HEK293 (cell line): ENCODE results near the gene SGF29.

Source experiments
- CTCF ChIA-PET: fragments of 350-600 bp; formaldehyde crosslinking; extraction: SDS; loops from one replicate; lab custom pipeline; 2021; ENCODE audit warnings: antibody characterized with exemption; lab: Yijun Ruan, JAX
- POLR2A ChIA-PET: fragments of 300-600 bp; formaldehyde crosslinking; extraction: SDS; loops from one replicate; lab custom pipeline; 2020; ENCODE audit warnings: antibody characterized with exemption, inconsistent platforms; lab: Yijun Ruan, JAX
- H3K27ac ChIP-seq: fragments of 200-500 bp; sonication (Bioruptor generic); 2 replicates; pipeline ENCODE4 v1.5.1; 2014; ENCODE audit warnings: low read depth, low read length, control low read depth, inconsistent platforms; ENCODE audit errors: extremely low read depth
- H3K36me3 ChIP-seq, 2 experiments: fragments of 200-500 bp in 1 of 2; sonication (Bioruptor generic) in 1 of 2; 1 replicate in 1 of 2; 2 replicates in 1 of 2; pipeline ENCODE4 v1.5.1; 2014 to 2017; ENCODE audit warnings: inconsistent platforms in 2 of 2, low read length in 2 of 2; ENCODE audit not compliant: control insufficient read depth in 2 of 2, insufficient read depth in 1 of 2
- H3K4me1 ChIP-seq: fragments of 200-500 bp; sonication (Bioruptor generic); 2 replicates; pipeline ENCODE4 v1.5.1; 2014; ENCODE audit warnings: mild to moderate bottlenecking, low read length, inconsistent platforms; ENCODE audit not compliant: control insufficient read depth, insufficient read depth
- H3K4me3 ChIP-seq: 2 replicates; pipeline ENCODE4 v1.5.1; 2011; ENCODE audit warnings: low read depth, mild to moderate bottlenecking, control low read depth, low read length, moderate library complexity
- H3K9me3 ChIP-seq: fragments of 200-500 bp; sonication (Bioruptor generic); 2 replicates; pipeline ENCODE4 v1.5.1; 2014; ENCODE audit warnings: low read depth, low read length, inconsistent platforms; ENCODE audit not compliant: control insufficient read depth, insufficient read depth
- GLIS2 ChIP-seq: fragments of 450-650 bp; formaldehyde crosslinking; IDR thresholded peaks from 2 replicates; pipeline ENCODE4 v1.5.1; 2016; ENCODE audit warnings: missing biosample characterization, missing genetic modification characterization
- WT1 ChIP-seq: fragments of 450-650 bp; formaldehyde crosslinking; IDR thresholded peaks from 2 replicates; pipeline ENCODE4 v1.5.1; 2016; ENCODE audit warnings: missing biosample characterization, missing genetic modification characterization
- ZBTB20 ChIP-seq: fragments of 450-650 bp; formaldehyde crosslinking; IDR thresholded peaks from 2 replicates; pipeline ENCODE4 v1.5.1; 2016; ENCODE audit warnings: missing biosample characterization, missing genetic modification characterization
- ZNF202 ChIP-seq: fragments of 450-650 bp; formaldehyde crosslinking; IDR thresholded peaks from 2 replicates; pipeline ENCODE4 v1.5.1; 2016; ENCODE audit warnings: missing biosample characterization, missing genetic modification characterization, borderline replicate concordance
- ZNF23 ChIP-seq: fragments of 450-650 bp; formaldehyde crosslinking; IDR thresholded peaks from 2 replicates; pipeline ENCODE4 v1.5.1; 2016; ENCODE audit warnings: missing biosample characterization, missing genetic modification characterization, borderline replicate concordance
- ZNF335 ChIP-seq: fragments of 450-650 bp; formaldehyde crosslinking; conservative IDR thresholded peaks from 2 replicates; pipeline ENCODE4 v1.5.1; 2016; ENCODE audit warnings: missing biosample characterization, missing genetic modification characterization
- ZNF404 ChIP-seq: fragments of 450-650 bp; formaldehyde crosslinking; IDR thresholded peaks from 2 replicates; pipeline ENCODE4 v1.5.1; 2017; ENCODE audit warnings: missing biosample characterization, missing genetic modification characterization
- ZNF416 ChIP-seq: fragments of 450-650 bp; formaldehyde crosslinking; IDR thresholded peaks from 2 replicates; pipeline ENCODE4 v1.5.1; 2016; ENCODE audit warnings: missing biosample characterization, missing genetic modification characterization
- ZNF423 ChIP-seq: fragments of 450-650 bp; formaldehyde crosslinking; IDR thresholded peaks from 2 replicates; pipeline ENCODE4 v1.5.1; 2016; ENCODE audit warnings: missing biosample characterization, missing genetic modification characterization
- ZNF514 ChIP-seq: fragments of 450-650 bp; formaldehyde crosslinking; IDR thresholded peaks from 2 replicates; pipeline ENCODE4 v1.5.1; 2016; ENCODE audit warnings: missing biosample characterization, missing genetic modification characterization
- ZNF529 ChIP-seq: fragments of 450-650 bp; formaldehyde crosslinking; IDR thresholded peaks from 2 replicates; pipeline ENCODE4 v1.5.1; 2017; ENCODE audit warnings: missing genetic modification characterization, missing biosample characterization; ENCODE audit not compliant: insufficient replicate concordance
- ZNF560 ChIP-seq: fragments of 450-650 bp; formaldehyde crosslinking; IDR thresholded peaks from 2 replicates; pipeline ENCODE4 v1.5.1; 2017; ENCODE audit warnings: missing biosample characterization, missing genetic modification characterization, borderline replicate concordance
- ZNF561 ChIP-seq: fragments of 450-650 bp; IDR thresholded peaks from 2 replicates; pipeline ENCODE4 v1.5.1; 2018; ENCODE audit warnings: missing biosample characterization, missing genetic modification characterization, borderline replicate concordance
- ZNF596 ChIP-seq: fragments of 450-650 bp; IDR thresholded peaks from 2 replicates; pipeline ENCODE4 v1.5.0; 2018; ENCODE audit warnings: missing biosample characterization, mild to moderate bottlenecking, missing genetic modification characterization, moderate library complexity
- ZNF623 ChIP-seq: fragments of 450-650 bp; formaldehyde crosslinking; IDR thresholded peaks from 2 replicates; pipeline ENCODE4 v1.5.1; 2016; ENCODE audit warnings: missing biosample characterization, missing genetic modification characterization
- ZNF658 ChIP-seq: fragments of 450-650 bp; formaldehyde crosslinking; IDR thresholded peaks from 2 replicates; pipeline ENCODE4; 2016; ENCODE audit warnings: missing biosample characterization, missing genetic modification characterization
- TF ChIP-seq, protein P1 (sequence below): fragments of 450-650 bp; formaldehyde crosslinking; IDR thresholded peaks from 2 replicates; pipeline ENCODE4; 2016; ENCODE audit warnings: missing biosample characterization, missing genetic modification characterization
- TF ChIP-seq, protein P2 (sequence below): fragments of 450-650 bp; formaldehyde crosslinking; IDR thresholded peaks from 2 replicates; pipeline ENCODE4 v1.5.1; 2016; ENCODE audit warnings: missing biosample characterization, missing genetic modification characterization, low read depth
- TF ChIP-seq, protein P3 (sequence below): fragments of 450-650 bp; IDR thresholded peaks from 2 replicates; pipeline ENCODE4 v1.5.1; 2018; ENCODE audit warnings: missing biosample characterization, missing genetic modification characterization
- TF ChIP-seq, protein P4 (sequence below): fragments of 450-650 bp; formaldehyde crosslinking; IDR thresholded peaks from 2 replicates; pipeline ENCODE4 v1.5.1; 2017; ENCODE audit warnings: missing biosample characterization, missing genetic modification characterization
- TF ChIP-seq, protein P5 (sequence below): fragments of 450-650 bp; formaldehyde crosslinking; IDR thresholded peaks from 2 replicates; pipeline ENCODE4 v1.5.1; 2016; ENCODE audit warnings: missing biosample characterization, missing genetic modification characterization

The SGF29 gene

DNA sequence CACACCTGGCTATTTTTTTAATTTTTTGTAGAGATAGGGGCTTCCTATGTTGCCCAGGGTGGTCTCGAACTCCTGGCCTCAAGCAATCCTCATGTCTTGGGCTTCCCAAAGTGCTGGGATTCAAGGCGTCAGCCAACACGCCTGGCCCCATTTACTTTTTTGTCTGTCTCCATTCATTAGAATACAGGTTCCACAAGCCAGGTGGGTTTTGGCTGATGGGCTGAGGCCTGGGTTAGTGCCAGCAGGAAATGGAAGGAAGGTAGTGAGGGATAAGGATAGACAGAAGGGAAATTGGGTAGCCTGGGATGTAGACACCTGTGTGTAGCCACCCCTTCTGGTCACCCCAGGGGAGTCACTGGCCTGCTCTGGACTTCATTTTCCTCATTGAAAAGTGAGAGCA is 42.7 kb upstream of the SGF29 start:
- POLR2A ChIA-PET: no interaction called here
- no peak overlapping the region for H3K4me3 ChIP-seq
- TF ChIP-seq, protein P1, sequence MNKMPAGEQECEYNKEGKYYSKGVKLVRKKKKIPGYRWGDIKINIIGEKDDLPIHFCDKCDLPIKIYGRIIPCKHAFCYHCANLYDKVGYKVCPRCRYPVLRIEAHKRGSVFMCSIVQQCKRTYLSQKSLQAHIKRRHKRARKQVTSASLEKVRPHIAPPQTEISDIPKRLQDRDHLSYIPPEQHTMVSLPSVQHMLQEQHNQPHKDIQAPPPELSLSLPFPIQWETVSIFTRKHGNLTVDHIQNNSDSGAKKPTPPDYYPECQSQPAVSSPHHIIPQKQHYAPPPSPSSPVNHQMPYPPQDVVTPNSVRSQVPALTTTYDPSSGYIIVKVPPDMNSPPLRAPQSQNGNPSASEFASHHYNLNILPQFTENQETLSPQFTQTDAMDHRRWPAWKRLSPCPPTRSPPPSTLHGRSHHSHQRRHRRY (tag by site-specific recombination): no peak
- TF ChIP-seq ZNF514 (tag by site-specific recombination): no peak
- TF ChIP-seq ZNF658 (tag by site-specific recombination): no peak
- TF ChIP-seq ZNF596 (tag by site-specific recombination): no peak
- TF ChIP-seq, protein P2, sequence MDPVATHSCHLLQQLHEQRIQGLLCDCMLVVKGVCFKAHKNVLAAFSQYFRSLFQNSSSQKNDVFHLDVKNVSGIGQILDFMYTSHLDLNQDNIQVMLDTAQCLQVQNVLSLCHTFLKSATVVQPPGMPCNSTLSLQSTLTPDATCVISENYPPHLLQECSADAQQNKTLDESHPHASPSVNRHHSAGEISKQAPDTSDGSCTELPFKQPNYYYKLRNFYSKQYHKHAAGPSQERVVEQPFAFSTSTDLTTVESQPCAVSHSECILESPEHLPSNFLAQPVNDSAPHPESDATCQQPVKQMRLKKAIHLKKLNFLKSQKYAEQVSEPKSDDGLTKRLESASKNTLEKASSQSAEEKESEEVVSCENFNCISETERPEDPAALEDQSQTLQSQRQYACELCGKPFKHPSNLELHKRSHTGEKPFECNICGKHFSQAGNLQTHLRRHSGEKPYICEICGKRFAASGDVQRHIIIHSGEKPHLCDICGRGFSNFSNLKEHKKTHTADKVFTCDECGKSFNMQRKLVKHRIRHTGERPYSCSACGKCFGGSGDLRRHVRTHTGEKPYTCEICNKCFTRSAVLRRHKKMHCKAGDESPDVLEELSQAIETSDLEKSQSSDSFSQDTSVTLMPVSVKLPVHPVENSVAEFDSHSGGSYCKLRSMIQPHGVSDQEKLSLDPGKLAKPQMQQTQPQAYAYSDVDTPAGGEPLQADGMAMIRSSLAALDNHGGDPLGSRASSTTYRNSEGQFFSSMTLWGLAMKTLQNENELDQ (tag by site-specific recombination): no peak
- no peak for TF ChIP-seq ZNF623 (tag by site-specific recombination)
- TF ChIP-seq, protein P3, sequence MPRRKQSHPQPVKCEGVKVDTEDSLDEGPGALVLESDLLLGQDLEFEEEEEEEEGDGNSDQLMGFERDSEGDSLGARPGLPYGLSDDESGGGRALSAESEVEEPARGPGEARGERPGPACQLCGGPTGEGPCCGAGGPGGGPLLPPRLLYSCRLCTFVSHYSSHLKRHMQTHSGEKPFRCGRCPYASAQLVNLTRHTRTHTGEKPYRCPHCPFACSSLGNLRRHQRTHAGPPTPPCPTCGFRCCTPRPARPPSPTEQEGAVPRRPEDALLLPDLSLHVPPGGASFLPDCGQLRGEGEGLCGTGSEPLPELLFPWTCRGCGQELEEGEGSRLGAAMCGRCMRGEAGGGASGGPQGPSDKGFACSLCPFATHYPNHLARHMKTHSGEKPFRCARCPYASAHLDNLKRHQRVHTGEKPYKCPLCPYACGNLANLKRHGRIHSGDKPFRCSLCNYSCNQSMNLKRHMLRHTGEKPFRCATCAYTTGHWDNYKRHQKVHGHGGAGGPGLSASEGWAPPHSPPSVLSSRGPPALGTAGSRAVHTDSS (tag by site-specific recombination): no peak
- TF ChIP-seq ZNF529: no peak
- no peak for TF ChIP-seq GLIS2 (tag by site-specific recombination)
- no peak for TF ChIP-seq ZNF202 (tag by site-specific recombination)
- TF ChIP-seq ZNF561 (tag by site-specific recombination): no peak
- TF ChIP-seq ZNF423 (tag by site-specific recombination): no peak
- TF ChIP-seq, protein P4, sequence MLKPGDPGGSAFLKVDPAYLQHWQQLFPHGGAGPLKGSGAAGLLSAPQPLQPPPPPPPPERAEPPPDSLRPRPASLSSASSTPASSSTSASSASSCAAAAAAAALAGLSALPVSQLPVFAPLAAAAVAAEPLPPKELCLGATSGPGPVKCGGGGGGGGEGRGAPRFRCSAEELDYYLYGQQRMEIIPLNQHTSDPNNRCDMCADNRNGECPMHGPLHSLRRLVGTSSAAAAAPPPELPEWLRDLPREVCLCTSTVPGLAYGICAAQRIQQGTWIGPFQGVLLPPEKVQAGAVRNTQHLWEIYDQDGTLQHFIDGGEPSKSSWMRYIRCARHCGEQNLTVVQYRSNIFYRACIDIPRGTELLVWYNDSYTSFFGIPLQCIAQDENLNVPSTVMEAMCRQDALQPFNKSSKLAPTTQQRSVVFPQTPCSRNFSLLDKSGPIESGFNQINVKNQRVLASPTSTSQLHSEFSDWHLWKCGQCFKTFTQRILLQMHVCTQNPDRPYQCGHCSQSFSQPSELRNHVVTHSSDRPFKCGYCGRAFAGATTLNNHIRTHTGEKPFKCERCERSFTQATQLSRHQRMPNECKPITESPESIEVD (tag by site-specific recombination): no peak
- no peak for TF ChIP-seq ZNF335 (tag by site-specific recombination)
- TF ChIP-seq, all 188 proteins: peak for 0
- Histone ChIP-seq H3K9me3 (no peaks in the 10 kb centered on the region), H3K36me3 (no peaks in the 10 kb centered on the region), H3K27ac (no peak overlapping the region), H3K4me1 (no peaks in the 10 kb centered on the region)
- CTCF ChIA-PET: interaction anchor here (0.6 kb wide), 1 partner anchor 17 kb away, joined by 4 read pairs; no protein-coding TSS in a partner anchor

DNA sequence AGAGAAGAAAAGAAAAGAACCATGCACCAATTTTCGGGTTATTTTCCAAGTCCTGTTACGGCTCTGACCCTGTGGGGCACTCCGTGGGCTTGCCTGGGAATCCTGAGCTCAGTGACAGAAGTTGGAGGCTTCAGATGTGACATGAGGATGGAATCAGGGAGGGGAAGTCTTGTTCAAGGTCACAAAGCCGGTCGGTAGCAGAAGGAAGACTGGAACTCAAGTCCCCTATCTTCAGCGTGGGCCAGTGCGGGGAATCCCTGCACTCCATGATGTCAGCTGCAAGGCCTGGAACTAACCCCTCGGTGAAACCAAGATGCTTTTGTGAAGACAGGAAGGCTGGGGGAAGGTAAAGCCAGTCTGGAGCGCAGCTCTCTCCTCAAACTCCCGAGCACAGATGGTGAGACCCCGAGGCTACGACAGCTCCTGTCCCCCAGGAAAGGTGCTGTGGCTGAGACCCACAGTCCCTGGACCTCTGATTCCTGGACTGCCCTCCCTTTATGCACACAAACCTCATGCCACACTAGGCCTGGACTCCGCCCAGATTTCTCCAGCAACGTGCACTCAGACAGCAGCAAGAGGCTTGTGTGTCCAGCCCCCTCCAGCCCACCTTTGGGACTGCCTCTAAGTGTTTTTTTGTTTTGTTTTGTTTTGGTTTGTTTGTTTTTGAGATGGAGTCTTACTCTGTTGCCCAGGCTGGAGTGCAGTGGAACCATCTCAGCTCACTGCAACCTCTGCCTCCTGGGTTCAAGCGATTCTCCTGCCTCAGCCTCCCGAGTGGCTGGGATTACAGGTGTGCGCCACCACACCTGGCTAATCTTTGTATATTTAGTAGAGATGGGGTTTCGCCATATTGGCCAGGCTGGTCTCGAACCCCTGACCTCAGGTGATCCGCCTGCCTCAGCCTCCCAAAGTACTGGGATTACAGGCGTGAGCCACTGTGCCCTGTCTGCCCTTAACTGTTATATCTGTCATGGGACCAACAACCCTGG is 41.6 kb upstream of the SGF29 start:
- ChIA-PET CTCF (interaction anchor here (0.6 kb wide), 1 partner anchor 16 kb away, joined by 4 read pairs; no protein-coding TSS in a partner anchor), POLR2A (no interaction called here)
- Histone ChIP-seq H3K4me1 (no peaks in the 10 kb centered on the region), H3K27ac (no peak overlapping the region), H3K4me3 (no peak overlapping the region), H3K9me3 (no peaks in the 10 kb centered on the region), H3K36me3 (no peaks in the 10 kb centered on the region)
- TF ChIP-seq, protein P4 (tag by site-specific recombination): no peak
- TF ChIP-seq ZBTB20 (tag by site-specific recombination) (no peak), ZNF23 (tag by site-specific recombination) (no peak), ZNF416 (no peak), ZNF404 (tag by site-specific recombination) (no peak), ZNF560 (tag by site-specific recombination) (no peak), WT1 (no peak)
- TF ChIP-seq, protein P5, sequence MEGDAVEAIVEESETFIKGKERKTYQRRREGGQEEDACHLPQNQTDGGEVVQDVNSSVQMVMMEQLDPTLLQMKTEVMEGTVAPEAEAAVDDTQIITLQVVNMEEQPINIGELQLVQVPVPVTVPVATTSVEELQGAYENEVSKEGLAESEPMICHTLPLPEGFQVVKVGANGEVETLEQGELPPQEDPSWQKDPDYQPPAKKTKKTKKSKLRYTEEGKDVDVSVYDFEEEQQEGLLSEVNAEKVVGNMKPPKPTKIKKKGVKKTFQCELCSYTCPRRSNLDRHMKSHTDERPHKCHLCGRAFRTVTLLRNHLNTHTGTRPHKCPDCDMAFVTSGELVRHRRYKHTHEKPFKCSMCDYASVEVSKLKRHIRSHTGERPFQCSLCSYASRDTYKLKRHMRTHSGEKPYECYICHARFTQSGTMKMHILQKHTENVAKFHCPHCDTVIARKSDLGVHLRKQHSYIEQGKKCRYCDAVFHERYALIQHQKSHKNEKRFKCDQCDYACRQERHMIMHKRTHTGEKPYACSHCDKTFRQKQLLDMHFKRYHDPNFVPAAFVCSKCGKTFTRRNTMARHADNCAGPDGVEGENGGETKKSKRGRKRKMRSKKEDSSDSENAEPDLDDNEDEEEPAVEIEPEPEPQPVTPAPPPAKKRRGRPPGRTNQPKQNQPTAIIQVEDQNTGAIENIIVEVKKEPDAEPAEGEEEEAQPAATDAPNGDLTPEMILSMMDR (tag by site-specific recombination): no peak
- TF ChIP-seq, protein P3 (tag by site-specific recombination): no peak
